NB4 (cell line): ENCODE measurements around the gene GSDME.

Experiments
- DNase-seq: peaks from one replicate; pipeline ENCODE4 v3.0.0; 2010; ENCODE audit warnings: low read depth
- H3K4me3 ChIP-seq: one replicate; pipeline ENCODE4 v1.5.1; 2011; ENCODE audit warnings: mild to moderate bottlenecking, low read depth, low read length, moderate library complexity
- CTCF ChIP-seq: IDR thresholded peaks from one replicate; pipeline ENCODE4 v1.5.1; 2012; ENCODE audit warnings: low read depth, low read length
- MAX ChIP-seq: IDR thresholded peaks from 2 replicates; pipeline ENCODE4 v1.6.1; 2011; ENCODE audit warnings: low read depth, low read length
- MYC ChIP-seq: IDR thresholded peaks from 2 replicates; pipeline ENCODE4 v1.6.1; 2011; ENCODE audit warnings: low read depth, low read length
- POLR2A ChIP-seq: IDR thresholded peaks from 2 replicates; pipeline ENCODE4 v1.6.1; 2011; ENCODE audit warnings: mild to moderate bottlenecking; ENCODE audit not compliant: insufficient read length; ENCODE audit errors: extremely low read depth

GSDME gene

DNA sequence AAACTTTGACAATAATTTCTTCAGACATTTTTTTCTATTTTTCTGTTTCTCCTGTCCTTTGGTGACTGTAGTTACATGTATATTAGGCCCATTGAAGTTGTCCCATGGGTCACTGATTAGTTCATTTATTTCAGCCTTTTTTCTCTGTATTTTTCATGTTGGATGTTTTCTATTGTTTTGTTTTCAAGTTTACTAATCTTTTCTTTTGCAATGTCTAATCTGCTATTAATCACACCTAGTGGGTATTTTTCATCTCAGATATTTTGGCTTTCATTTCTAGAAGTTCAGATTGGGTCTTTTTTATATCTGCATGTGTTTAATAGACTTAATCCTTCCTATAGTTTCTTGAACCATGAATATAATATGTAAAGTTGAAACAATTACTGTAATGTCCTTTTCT is 99.3 kb downstream of the GSDME start:
- H3K4me3 ChIP-seq: no peak overlapping the region
- TF ChIP-seq CTCF: no peak
- no peak for TF ChIP-seq MAX
- no peak for TF ChIP-seq MYC
- no peak for TF ChIP-seq POLR2A
- DNase-seq: no peak

- no peak for DNase-seq
- H3K4me3 ChIP-seq: no peak overlapping the region
- TF ChIP-seq MYC (no peak), MAX (no peak), POLR2A (no peak), CTCF (no peak)
Observed at GRCh38 chr7:24656608-24657007, 100.7 kb downstream of the GSDME start.

GRCh38 chr7:24654305-24654704 is 103.0 kb downstream of the GSDME start:
- DNase-seq: no peak
- no peak overlapping the region for H3K4me3 ChIP-seq
- TF ChIP-seq MYC (no peak), POLR2A (no peak), CTCF (no peak), MAX (no peak)

DNA sequence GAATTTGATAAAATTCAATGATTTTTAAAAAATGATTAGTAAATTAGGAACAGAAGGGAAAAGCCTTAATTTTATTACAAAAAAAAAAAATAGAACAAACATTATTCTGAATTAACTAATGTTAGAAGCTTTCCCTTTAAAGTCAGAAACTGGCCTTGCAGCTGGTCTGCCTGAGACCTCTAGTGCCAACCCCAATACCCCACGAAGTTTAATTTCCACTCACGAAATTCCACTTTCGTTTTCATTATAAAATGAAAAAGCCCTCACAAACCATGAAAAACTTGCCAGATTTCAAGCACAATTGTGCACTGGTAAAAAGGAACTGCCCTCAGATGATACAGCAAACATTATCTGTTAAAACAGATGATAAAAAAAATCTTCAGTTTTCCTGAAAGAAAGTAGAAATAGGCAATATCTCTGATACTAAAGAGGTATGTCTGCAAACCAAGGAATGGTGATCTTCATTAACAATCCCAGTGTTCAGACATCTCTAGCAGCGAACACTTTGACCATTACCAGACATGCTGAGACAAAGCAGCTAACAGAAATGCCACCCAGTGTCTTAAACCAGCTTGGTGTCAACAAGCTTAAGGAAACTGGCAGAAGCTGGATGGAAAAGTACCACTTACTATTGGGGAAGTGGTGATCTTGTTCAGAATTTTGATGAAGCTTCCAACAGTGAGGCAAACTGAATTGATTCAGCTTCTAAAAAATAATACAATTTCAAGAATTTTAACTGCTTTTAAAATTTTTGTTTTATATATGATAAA is 103.8 kb downstream of the GSDME start:
- TF ChIP-seq MAX: no peak
- no peak for TF ChIP-seq CTCF
- TF ChIP-seq POLR2A: no peak
- no peak for TF ChIP-seq MYC
- peak; percentile 11 for DNase-seq
- H3K4me3 ChIP-seq: no peak overlapping the region

- TF ChIP-seq MAX (no peak), POLR2A (no peak), CTCF (no peak), MYC (no peak)
Observed at GRCh38 chr7:24652251-24652939, 104.9 kb downstream of the GSDME start.

More at GRCh38 chr7:24652251-24652939, 104.9 kb downstream of the GSDME start:
- H3K4me3 ChIP-seq: no peak overlapping the region
- DNase-seq: no peak
